Measurements from ENCODE around the gene HSPA9. TPM values are rescaled to one million over a fixed set of nuclear protein-coding genes. Genes with fewer than 3 reads are reported as not detected.
A peak's percentile ranks its signal among the peaks of the same experiment; 100 is the strongest.

The HSPA9 gene
- total RNA-seq, 1 experiment from 2014 or later = 1,057 TPM

- no peaks in the 10 kb centered on the region for H3K27me3 Mint-ChIP-seq (ENCODE audit: insufficient read depth, unreplicated experiment)
- CTCF ChIA-PET = interaction anchor here (0.6 to 1.7 kb wide), 7 partner anchors 25 to 1010 kb away, joined by 3 to 7 read pairs (median 3); no protein-coding TSS in a partner anchor
- no TSS peak for BruUV-seq (replicated peaks)
- TF ChIP-seq CTCF (IDR thresholded peaks at IDR 0.05; ENCODE audit: unreplicated experiment) = no peak
- H3K36me3 Mint-ChIP-seq (ENCODE audit: insufficient read depth, unreplicated experiment) = no peaks in the 10 kb centered on the region
- no peak for DNase-seq (ENCODE audit: unreplicated experiment)
- H3K9me3 Mint-ChIP-seq (ENCODE audit: unreplicated experiment) = no peaks in the 10 kb centered on the region
- intact Hi-C loops (cut with micrococcal nuclease) = no loop called here
- H3K4me1 Mint-ChIP-seq (ENCODE audit: insufficient read depth, unreplicated experiment) = peaks cover 24% of the 10 kb centered on the region
- POLR2A ChIA-PET = interaction anchor here (0.9 to 1.2 kb wide), 5 partner anchors 10 to 114 kb away, joined by 3 to 6 read pairs (median 4); no protein-coding TSS in a partner anchor
- no peak overlapping the region for H3K4me3 Mint-ChIP-seq (ENCODE audit: unreplicated experiment)
- no peak overlapping the region for H3K27ac Mint-ChIP-seq (ENCODE audit: low read depth, unreplicated experiment)
These were observed 35.9 kb upstream of the HSPA9 start for GRCh38 chr5:138610918-138611677.

- POLR2A ChIA-PET = interaction anchor here (0.6 to 3.1 kb wide), 4 partner anchors 10 to 36 kb away, joined by 3 to 19 read pairs (median 4); partner anchors contain the start of gene HSPA9
- Mint-ChIP-seq H3K4me3 (ENCODE audit: unreplicated experiment) (no peak overlapping the region), H3K9me3 (ENCODE audit: unreplicated experiment) (no peaks in the 10 kb centered on the region), H3K36me3 (ENCODE audit: insufficient read depth, unreplicated experiment) (no peaks in the 10 kb centered on the region), H3K27me3 (ENCODE audit: insufficient read depth, unreplicated experiment) (no peaks in the 10 kb centered on the region), H3K4me1 (ENCODE audit: insufficient read depth, unreplicated experiment) (peaks cover 28% of the 10 kb centered on the region), H3K27ac (ENCODE audit: low read depth, unreplicated experiment) (peak overlapping the region; percentile 21)
- TF ChIP-seq CTCF (IDR thresholded peaks at IDR 0.05; ENCODE audit: unreplicated experiment) = peak; percentile 4
- intact Hi-C loops (cut with micrococcal nuclease) = no loop called here
- CTCF ChIA-PET = interaction anchor here (0.6 to 1.1 kb wide), 5 partner anchors 24 to 665 kb away, joined by 3 to 7 read pairs (median 3); no protein-coding TSS in a partner anchor
- no TSS peak for BruUV-seq (replicated peaks)
- DNase-seq (ENCODE audit: unreplicated experiment) = no peak
These were observed 35.3 kb upstream of the HSPA9 start for GRCh38 chr5:138610415-138610917.

GRCh38 chr5:138606378-138607064 is 31.3 kb upstream of the HSPA9 start:
- CTCF ChIA-PET = interaction anchor here (0.7 to 2.8 kb wide), 3 partner anchors 13 to 397 kb away, joined by 3 to 24 read pairs (median 7); no protein-coding TSS in a partner anchor
- Mint-ChIP-seq H3K4me1 (ENCODE audit: insufficient read depth, unreplicated experiment) (peaks cover 24% of the 10 kb centered on the region), H3K27ac (ENCODE audit: low read depth, unreplicated experiment) (no peak overlapping the region), H3K36me3 (ENCODE audit: insufficient read depth, unreplicated experiment) (no peaks in the 10 kb centered on the region), H3K9me3 (ENCODE audit: unreplicated experiment) (no peaks in the 10 kb centered on the region), H3K27me3 (ENCODE audit: insufficient read depth, unreplicated experiment) (no peaks in the 10 kb centered on the region), H3K4me3 (ENCODE audit: unreplicated experiment) (no peak overlapping the region)
- DNase-seq (ENCODE audit: unreplicated experiment) = no peak
- intact Hi-C loops (cut with micrococcal nuclease) = no loop called here
- no peak for TF ChIP-seq CTCF (IDR thresholded peaks at IDR 0.05; ENCODE audit: unreplicated experiment)
- no TSS peak for BruUV-seq (replicated peaks)
- POLR2A ChIA-PET = interaction anchor here (0.6 to 1.6 kb wide), 2 partner anchors 10 to 134 kb away, joined by 3 read pairs; no protein-coding TSS in a partner anchor
